Progenitor cell of endocrine pancreas (in vitro differentiated cells): ENCODE results near the gene ARID1B. TPM values are rescaled to one million over a fixed set of nuclear protein-coding genes. Genes with fewer than 3 reads are reported as not detected.

Experiments used
- DNase-seq: peaks from one replicate; pipeline ENCODE4 v3.0.0; 2021; ENCODE audit warnings: low spot score; ENCODE audit not compliant: unreplicated experiment
- H3K27ac Mint-ChIP-seq: 2 replicates; pipeline ENCODE4 v1.8.0; 2021; ENCODE audit warnings: mild to moderate bottlenecking, moderate library complexity, mixed read lengths
- H3K27me3 Mint-ChIP-seq: 2 replicates; pipeline ENCODE4 v1.8.0; 2021; ENCODE audit warnings: mixed read lengths
- H3K36me3 Mint-ChIP-seq: 2 replicates; pipeline ENCODE4 v1.8.0; 2022; ENCODE audit warnings: mixed read lengths; ENCODE audit not compliant: insufficient read depth
- H3K4me1 Mint-ChIP-seq: 2 replicates; pipeline ENCODE4 v1.8.0; 2021; ENCODE audit warnings: low read depth, mixed read lengths
- H3K4me3 Mint-ChIP-seq: 2 replicates; pipeline ENCODE4 v1.8.0; 2021; ENCODE audit warnings: low read depth, mild to moderate bottlenecking, moderate library complexity, mixed read lengths
- H3K9me3 Mint-ChIP-seq: 2 replicates; pipeline ENCODE4 v1.8.0; 2021; ENCODE audit warnings: low read depth, mixed read lengths
- microRNA-seq: library from miRNA; unstranded; fragments of <30 nt; microRNA quantifications from one replicate; pipeline ENCODE4 v1.1.0, GENCODE V29; 2020; ENCODE audit warnings: borderline number of aligned reads; ENCODE audit not compliant: unreplicated experiment
- total RNA-seq: library from RNA; stranded (reverse); gene quantifications from 2 replicates; pipeline ENCODE4 v1.2.1, GENCODE V29; 2021
- TF ChIP-seq, protein P1 (sequence below): fragments of 200-600 bp; sonication (generic); IDR thresholded peaks from one replicate; pipeline ENCODE4 v1.5.0; 2021; ENCODE audit warnings: antibody characterized with exemption, mild to moderate bottlenecking; ENCODE audit not compliant: unreplicated experiment

ARID1B gene
- total RNA-seq, 1 donor from 2014 or later = 152 TPM

- no peaks in the 10 kb centered on the region for H3K4me1 Mint-ChIP-seq
- DNase-seq = no peak
- no peaks in the 10 kb centered on the region for H3K36me3 Mint-ChIP-seq
- peaks cover 28% of the 10 kb centered on the region for H3K27me3 Mint-ChIP-seq
- H3K4me3 Mint-ChIP-seq = no peak overlapping the region
- H3K9me3 Mint-ChIP-seq = no peaks in the 10 kb centered on the region
- H3K27ac Mint-ChIP-seq = no peak overlapping the region
- TF ChIP-seq, protein P1, sequence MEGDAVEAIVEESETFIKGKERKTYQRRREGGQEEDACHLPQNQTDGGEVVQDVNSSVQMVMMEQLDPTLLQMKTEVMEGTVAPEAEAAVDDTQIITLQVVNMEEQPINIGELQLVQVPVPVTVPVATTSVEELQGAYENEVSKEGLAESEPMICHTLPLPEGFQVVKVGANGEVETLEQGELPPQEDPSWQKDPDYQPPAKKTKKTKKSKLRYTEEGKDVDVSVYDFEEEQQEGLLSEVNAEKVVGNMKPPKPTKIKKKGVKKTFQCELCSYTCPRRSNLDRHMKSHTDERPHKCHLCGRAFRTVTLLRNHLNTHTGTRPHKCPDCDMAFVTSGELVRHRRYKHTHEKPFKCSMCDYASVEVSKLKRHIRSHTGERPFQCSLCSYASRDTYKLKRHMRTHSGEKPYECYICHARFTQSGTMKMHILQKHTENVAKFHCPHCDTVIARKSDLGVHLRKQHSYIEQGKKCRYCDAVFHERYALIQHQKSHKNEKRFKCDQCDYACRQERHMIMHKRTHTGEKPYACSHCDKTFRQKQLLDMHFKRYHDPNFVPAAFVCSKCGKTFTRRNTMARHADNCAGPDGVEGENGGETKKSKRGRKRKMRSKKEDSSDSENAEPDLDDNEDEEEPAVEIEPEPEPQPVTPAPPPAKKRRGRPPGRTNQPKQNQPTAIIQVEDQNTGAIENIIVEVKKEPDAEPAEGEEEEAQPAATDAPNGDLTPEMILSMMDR = no peak
Measured at GRCh38 chr6:157255079-157255478, 477.9 kb downstream of the ARID1B start.

DNA sequence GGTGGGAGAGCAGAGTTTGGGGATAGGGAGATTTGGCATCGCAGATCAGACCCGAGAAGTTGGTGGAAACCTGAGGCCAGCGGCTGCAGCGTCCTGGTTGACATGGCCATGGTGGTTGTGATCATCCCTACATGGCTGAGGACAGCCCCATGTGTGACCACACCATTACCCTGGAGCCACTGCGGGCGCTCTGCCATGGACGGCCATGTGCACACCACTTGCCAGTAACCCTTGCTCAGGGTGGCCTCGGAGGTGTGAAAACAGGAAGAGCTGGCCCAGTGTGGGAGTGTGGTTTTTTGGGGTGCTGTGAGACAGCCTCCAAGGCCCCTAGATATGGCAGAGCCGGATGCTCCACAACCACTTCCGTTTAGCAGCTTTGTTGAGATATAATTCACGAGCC, 481.7 kb downstream of the ARID1B start:
- Mint-ChIP-seq H3K4me1 (no peaks in the 10 kb centered on the region), H3K36me3 (no peaks in the 10 kb centered on the region), H3K4me3 (no peak overlapping the region), H3K27ac (no peak overlapping the region), H3K27me3 (peaks cover 19% of the 10 kb centered on the region), H3K9me3 (no peaks in the 10 kb centered on the region)
- no peak for DNase-seq
- TF ChIP-seq, protein P1 = no peak

GRCh38 chr6:157259443-157259842, 482.3 kb downstream of the ARID1B start:
- no peaks in the 10 kb centered on the region for H3K36me3 Mint-ChIP-seq
- no peaks in the 10 kb centered on the region for H3K9me3 Mint-ChIP-seq
- no peak overlapping the region for H3K4me3 Mint-ChIP-seq
- no peak for DNase-seq
- peaks cover 15% of the 10 kb centered on the region for H3K27me3 Mint-ChIP-seq
- TF ChIP-seq, protein P1 = no peak
- H3K27ac Mint-ChIP-seq = no peak overlapping the region
- no peaks in the 10 kb centered on the region for H3K4me1 Mint-ChIP-seq

Small RNAs within 50 kb of the gene (microRNA-seq; reads per million reads assigned to microRNA genes)
- not detected for gene MIR4466
